ENCODE measurements around the gene TFCP2L1. TPM values are rescaled to one million over a fixed set of nuclear protein-coding genes. Genes with fewer than 3 reads are reported as not detected.

TFCP2L1 gene
- total RNA-seq, 2 donors from 2014 or later = 11.5 to 25.7 TPM

DNA sequence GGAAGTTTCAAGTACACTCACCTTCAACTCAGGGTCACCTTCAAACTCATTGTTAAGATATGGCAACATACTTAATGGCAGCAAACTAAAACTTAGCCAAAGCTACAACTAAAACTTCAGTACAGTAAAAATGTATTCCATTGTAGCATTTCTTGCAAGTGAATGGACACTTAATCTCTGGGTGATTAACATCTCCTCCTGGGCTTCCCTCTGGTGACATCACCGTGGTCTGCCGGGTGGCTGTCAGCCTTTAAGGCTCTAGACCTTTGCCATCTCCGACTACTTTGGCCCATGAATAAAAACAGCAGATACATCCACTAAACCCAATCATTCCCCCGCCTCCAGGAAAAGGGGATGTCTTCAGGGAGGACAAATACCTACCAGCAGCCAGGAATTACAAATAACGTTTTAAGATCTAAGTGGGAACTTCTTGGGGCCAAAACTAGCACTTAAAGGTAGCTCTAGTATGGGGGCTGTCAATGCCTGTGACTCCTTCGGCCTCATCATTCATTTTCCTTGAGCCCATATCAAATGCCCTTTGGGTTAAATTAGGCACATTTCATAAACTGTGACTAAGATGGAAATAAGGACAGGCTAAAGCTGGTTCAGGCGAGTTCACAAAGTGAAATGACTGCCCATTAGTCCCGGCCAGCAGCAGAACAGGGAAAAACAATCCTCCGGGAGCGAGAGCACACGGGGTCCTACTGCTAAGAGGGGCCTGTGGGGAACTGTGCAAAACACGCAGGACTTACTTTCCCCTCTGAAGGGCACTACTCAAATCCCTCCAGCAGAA, 1.1 kb downstream of the TFCP2L1 start:
- intact Hi-C loops (cut with DNase I) = no loop called here
- H3K27ac ChIP-seq = peak overlapping the region; percentile 76 to 81
- peak overlapping the region; percentile 57 to 61 for H3K4me3 ChIP-seq
- WGBS = 48% methylated on average over 12 of the region's 12 CpGs
- no peaks in the 10 kb centered on the region for H3K27me3 ChIP-seq (replicated peaks; ENCODE audit: insufficient read depth)
- TF ChIP-seq, protein P1, sequence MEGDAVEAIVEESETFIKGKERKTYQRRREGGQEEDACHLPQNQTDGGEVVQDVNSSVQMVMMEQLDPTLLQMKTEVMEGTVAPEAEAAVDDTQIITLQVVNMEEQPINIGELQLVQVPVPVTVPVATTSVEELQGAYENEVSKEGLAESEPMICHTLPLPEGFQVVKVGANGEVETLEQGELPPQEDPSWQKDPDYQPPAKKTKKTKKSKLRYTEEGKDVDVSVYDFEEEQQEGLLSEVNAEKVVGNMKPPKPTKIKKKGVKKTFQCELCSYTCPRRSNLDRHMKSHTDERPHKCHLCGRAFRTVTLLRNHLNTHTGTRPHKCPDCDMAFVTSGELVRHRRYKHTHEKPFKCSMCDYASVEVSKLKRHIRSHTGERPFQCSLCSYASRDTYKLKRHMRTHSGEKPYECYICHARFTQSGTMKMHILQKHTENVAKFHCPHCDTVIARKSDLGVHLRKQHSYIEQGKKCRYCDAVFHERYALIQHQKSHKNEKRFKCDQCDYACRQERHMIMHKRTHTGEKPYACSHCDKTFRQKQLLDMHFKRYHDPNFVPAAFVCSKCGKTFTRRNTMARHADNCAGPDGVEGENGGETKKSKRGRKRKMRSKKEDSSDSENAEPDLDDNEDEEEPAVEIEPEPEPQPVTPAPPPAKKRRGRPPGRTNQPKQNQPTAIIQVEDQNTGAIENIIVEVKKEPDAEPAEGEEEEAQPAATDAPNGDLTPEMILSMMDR (IDR thresholded peaks at IDR 0.05) = no peak
- TF ChIP-seq POLR2A (IDR thresholded peaks at IDR 0.05) (no peak), POLR2AphosphoS5 (IDR thresholded peaks at IDR 0.05) (no peak)
- H3K4me1 ChIP-seq (replicated peaks) = no peaks in the 10 kb centered on the region
- DNase-seq (ENCODE audit: low spot score) = no peak
- no peaks in the 10 kb centered on the region for H3K36me3 ChIP-seq
- H3K9me3 ChIP-seq = no peaks in the 10 kb centered on the region

DNA sequence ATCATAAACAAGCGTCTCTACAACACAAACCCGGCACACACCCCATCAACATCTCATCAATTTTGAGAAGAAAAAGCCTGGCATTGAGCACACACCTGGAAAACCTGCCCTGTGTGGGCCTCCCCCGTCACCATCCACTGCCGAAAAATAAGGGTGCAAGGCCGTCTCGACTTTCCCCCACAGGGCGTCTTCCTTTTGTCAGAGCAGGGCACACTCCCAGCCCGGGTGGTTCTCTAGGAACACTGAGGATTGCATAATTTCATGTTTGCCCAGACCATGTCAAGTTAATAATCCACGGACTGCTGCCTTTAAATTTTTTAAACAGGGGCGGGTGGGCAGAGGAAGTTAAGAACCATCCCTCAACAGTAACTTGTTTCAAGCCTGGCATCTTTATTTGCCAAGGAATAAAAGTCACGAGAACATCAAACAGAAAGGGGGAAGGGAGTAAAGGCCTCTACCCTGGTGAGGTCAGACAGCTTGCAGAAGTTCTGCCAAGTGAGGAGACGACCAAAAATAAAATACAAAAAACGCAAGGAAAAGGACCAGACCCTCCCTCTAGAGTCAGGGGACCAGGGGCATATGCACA, 2.1 kb downstream of the TFCP2L1 start:
- DNase-seq (ENCODE audit: low spot score) = peak; percentile 69
- 26% methylated on average over 13 of the region's 13 CpGs for WGBS
- peak overlapping the region; percentile 57 to 61 for H3K4me3 ChIP-seq
- H3K9me3 ChIP-seq = no peaks in the 10 kb centered on the region
- H3K27me3 ChIP-seq (replicated peaks; ENCODE audit: insufficient read depth) = no peaks in the 10 kb centered on the region
- TF ChIP-seq POLR2AphosphoS5 (IDR thresholded peaks at IDR 0.05) (peak; percentile 56), POLR2A (IDR thresholded peaks at IDR 0.05) (no peak)
- peak overlapping the region; percentile 76 to 81 for H3K27ac ChIP-seq
- intact Hi-C loops (cut with DNase I) = no loop called here
- H3K4me1 ChIP-seq (replicated peaks) = no peaks in the 10 kb centered on the region
- no peaks in the 10 kb centered on the region for H3K36me3 ChIP-seq

DNA sequence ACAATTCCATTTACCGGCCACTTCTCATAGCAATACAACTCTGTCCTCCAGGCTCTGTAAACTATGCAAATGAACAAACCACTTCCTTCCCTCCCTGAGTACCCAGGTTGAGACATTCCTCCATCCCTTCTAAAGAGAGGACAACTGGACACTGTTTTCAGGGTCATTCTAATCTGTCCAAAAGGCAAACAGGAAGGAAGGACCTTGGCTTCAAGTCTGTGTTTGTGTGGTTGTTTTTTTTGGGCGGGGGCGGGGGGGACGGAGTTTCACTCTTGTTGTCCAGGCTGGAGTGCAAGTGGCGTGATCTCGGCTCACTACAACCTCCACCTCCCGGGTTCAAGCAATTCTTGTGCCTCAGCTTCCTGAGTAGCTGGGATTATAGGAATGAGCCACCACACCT, 3.3 kb downstream of the TFCP2L1 start:
- Histone ChIP-seq H3K27ac (no peak overlapping the region), H3K36me3 (no peaks in the 10 kb centered on the region), H3K27me3 (replicated peaks; ENCODE audit: insufficient read depth) (no peaks in the 10 kb centered on the region), H3K9me3 (no peaks in the 10 kb centered on the region), H3K4me3 (no peak overlapping the region), H3K4me1 (replicated peaks) (no peaks in the 10 kb centered on the region)
- DNase-seq (ENCODE audit: low spot score) = no peak
- TF ChIP-seq, protein P1 (IDR thresholded peaks at IDR 0.05) = no peak
- TF ChIP-seq POLR2AphosphoS5 (IDR thresholded peaks at IDR 0.05) (no peak), POLR2A (IDR thresholded peaks at IDR 0.05) (no peak)
- intact Hi-C loops (cut with DNase I) = no loop called here
- 89% methylated on average over 7 of the region's 7 CpGs for WGBS

DNA sequence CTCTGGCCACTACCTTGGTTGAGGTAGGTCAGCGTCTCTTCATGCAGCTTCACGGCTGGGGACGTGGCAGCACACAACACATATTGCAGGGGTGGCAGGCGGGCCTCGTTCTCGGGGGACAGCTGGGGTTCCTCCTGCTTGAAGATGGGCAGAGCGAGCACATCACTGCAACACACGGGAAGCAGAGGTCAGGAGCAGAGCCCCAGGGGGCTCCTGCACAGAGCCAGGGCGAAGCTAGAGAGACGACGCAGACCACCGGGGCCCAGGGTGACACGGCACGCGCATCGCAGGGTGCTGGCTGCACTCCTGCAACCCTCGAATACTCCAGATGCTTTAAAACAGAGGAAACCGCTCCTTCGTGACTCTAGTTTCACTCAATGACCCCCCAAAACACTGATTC, 3.9 kb downstream of the TFCP2L1 start:
- H3K36me3 ChIP-seq = no peaks in the 10 kb centered on the region
- no peak for DNase-seq (ENCODE audit: low spot score)
- no peaks in the 10 kb centered on the region for H3K27me3 ChIP-seq (replicated peaks; ENCODE audit: insufficient read depth)
- intact Hi-C loops (cut with DNase I) = no loop called here
- H3K27ac ChIP-seq = no peak overlapping the region
- no peaks in the 10 kb centered on the region for H3K9me3 ChIP-seq
- no peak overlapping the region for H3K4me3 ChIP-seq
- no peaks in the 10 kb centered on the region for H3K4me1 ChIP-seq (replicated peaks)
- TF ChIP-seq POLR2AphosphoS5 (IDR thresholded peaks at IDR 0.05) (no peak), POLR2A (IDR thresholded peaks at IDR 0.05) (no peak)
- TF ChIP-seq, protein P1 (IDR thresholded peaks at IDR 0.05) = no peak
- WGBS = 90% methylated on average over 19 of the region's 19 CpGs

DNA sequence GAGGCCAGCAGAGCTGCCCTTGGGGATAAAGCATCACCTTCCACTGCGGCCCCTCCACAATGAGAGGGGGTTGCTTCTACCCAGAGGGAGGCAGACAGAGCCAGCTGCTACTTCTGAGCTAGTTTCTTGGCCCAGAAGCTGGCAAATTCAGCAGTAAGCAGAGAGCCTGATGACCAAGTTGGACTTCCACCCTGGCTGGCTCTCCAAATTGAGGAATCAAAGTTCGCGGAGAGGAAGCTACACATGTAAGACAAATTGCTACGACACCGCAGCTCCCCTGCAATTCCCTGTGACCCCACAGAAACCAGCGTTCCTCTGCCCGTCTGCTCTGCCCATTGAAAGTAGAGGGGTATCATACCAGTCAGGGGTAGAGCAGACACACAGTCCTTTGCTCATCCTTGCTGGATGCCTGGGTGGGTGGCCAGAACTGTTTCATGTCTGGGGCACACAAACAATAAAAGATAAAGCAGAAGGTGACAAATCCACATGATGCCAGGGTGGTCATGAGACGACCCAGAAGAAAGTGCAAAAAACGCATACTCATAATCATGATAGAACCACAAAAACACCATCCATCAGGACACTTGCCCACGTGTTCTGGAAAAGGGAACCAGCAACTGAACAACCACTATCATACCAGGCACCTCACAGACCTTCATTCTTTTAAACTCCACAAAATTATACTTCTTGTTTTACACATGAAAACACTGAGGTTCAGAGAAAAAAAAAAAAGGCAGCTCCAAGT, 5.4 kb downstream of the TFCP2L1 start:
- no peak for DNase-seq (ENCODE audit: low spot score)
- Histone ChIP-seq H3K27me3 (replicated peaks; ENCODE audit: insufficient read depth) (no peaks in the 10 kb centered on the region), H3K4me1 (replicated peaks) (no peaks in the 10 kb centered on the region), H3K4me3 (no peak overlapping the region), H3K36me3 (no peaks in the 10 kb centered on the region), H3K27ac (no peak overlapping the region), H3K9me3 (no peaks in the 10 kb centered on the region)
- intact Hi-C loops (cut with DNase I) = no loop called here
- 89% methylated on average over 10 of the region's 10 CpGs for WGBS
- TF ChIP-seq, protein P1 (IDR thresholded peaks at IDR 0.05) = no peak
- TF ChIP-seq POLR2AphosphoS5 (IDR thresholded peaks at IDR 0.05) (no peak), POLR2A (IDR thresholded peaks at IDR 0.05) (no peak)
